KMS-11 (cell line): ENCODE data around the gene SHROOM3.
"Not testable (repeated sequence)": the region's sequence is repeated elsewhere in the genome, so short reads cannot be mapped to it uniquely, and the experiment has no call there.

Source experiments
- H2AFZ ChIP-seq: fragments of 200-600 bp; sonication (generic); 2 replicates; pipeline ENCODE4 v1.6.1; 2016; ENCODE audit warnings: antibody characterized with exemption, mixed run types, low read depth
- H3K27ac ChIP-seq: fragments of 200-600 bp; sonication (generic); 2 replicates; pipeline ENCODE4 v1.6.1; 2016; ENCODE audit warnings: mild to moderate bottlenecking, mixed run types
- H3K27me3 ChIP-seq: fragments of 200-600 bp; sonication (generic); 2 replicates; pipeline ENCODE4 v1.6.1; 2017; ENCODE audit warnings: mild to moderate bottlenecking, low read depth, mixed run types, moderate library complexity; ENCODE audit not compliant: insufficient read depth
- H3K36me3 ChIP-seq: fragments of 200-600 bp; sonication (generic); 2 replicates; pipeline ENCODE4 v1.6.1; 2017; ENCODE audit warnings: mild to moderate bottlenecking, mixed run types; ENCODE audit not compliant: insufficient read depth
- H3K4me1 ChIP-seq: fragments of 200-600 bp; sonication (generic); 2 replicates; pipeline ENCODE4 v1.6.1; 2016; ENCODE audit warnings: mild to moderate bottlenecking, low read depth, mixed run types; ENCODE audit not compliant: poor library complexity, severe bottlenecking
- H3K4me2 ChIP-seq: fragments of 200-600 bp; sonication (generic); 2 replicates; pipeline ENCODE4 v1.7.0; 2016; ENCODE audit warnings: mild to moderate bottlenecking, mixed run types
- H3K4me3 ChIP-seq: fragments of 200-600 bp; sonication (generic); IDR thresholded peaks from 2 replicates; pipeline ENCODE4 v1.6.1; 2017; ENCODE audit warnings: low read depth, low read length, mixed read lengths; ENCODE audit not compliant: insufficient read depth
- H3K79me2 ChIP-seq: fragments of 200-600 bp; sonication (generic); 2 replicates; pipeline ENCODE4 v1.6.1; 2016; ENCODE audit warnings: low read depth, mixed run types; ENCODE audit not compliant: insufficient read depth
- H3K9ac ChIP-seq: fragments of 200-600 bp; sonication (generic); 2 replicates; pipeline ENCODE4 v1.6.1; 2016; ENCODE audit warnings: mild to moderate bottlenecking, mixed run types
- H4K20me1 ChIP-seq: fragments of 200-600 bp; sonication (generic); 2 replicates; pipeline ENCODE4 v1.6.1; 2016; ENCODE audit warnings: mild to moderate bottlenecking, mixed run types; ENCODE audit not compliant: insufficient read depth
- CTCF ChIP-seq: fragments of 200-600 bp; sonication (generic); conservative IDR thresholded peaks from 2 replicates; pipeline ENCODE4 v1.6.1; 2017; ENCODE audit warnings: low read depth, mild to moderate bottlenecking, antibody characterized with exemption, low read length, moderate library complexity, mixed read lengths

SHROOM3 gene

GRCh38 chr4:76725039-76725438, 290.0 kb downstream of the SHROOM3 start:
- Histone ChIP-seq H3K4me3 (no peak overlapping the region), H3K4me2 (no peak overlapping the region), H4K20me1 (no peaks in the 10 kb centered on the region), H2AFZ (no peak overlapping the region), H3K4me1 (peaks cover 29% of the 10 kb centered on the region), H3K79me2 (no peaks in the 10 kb centered on the region), H3K27me3 (no peaks in the 10 kb centered on the region), H3K27ac (no peak overlapping the region), H3K36me3 (no peaks in the 10 kb centered on the region), H3K9ac (no peak overlapping the region)
- TF ChIP-seq CTCF = no peak

GRCh38 chr4:76726176-76726575, 291.1 kb downstream of the SHROOM3 start:
- H3K79me2 ChIP-seq = no peaks in the 10 kb centered on the region

GRCh38 chr4:76726631-76727030, 291.6 kb downstream of the SHROOM3 start:
- H3K9ac ChIP-seq = no peak overlapping the region
- no peak overlapping the region for H3K4me3 ChIP-seq

More at GRCh38 chr4:76726176-76726575, 291.1 kb downstream of the SHROOM3 start:
- Histone ChIP-seq H3K9ac (no peak overlapping the region), H3K4me2 (no peak overlapping the region), H3K27ac (no peak overlapping the region), H4K20me1 (no peaks in the 10 kb centered on the region), H3K36me3 (no peaks in the 10 kb centered on the region), H3K27me3 (no peaks in the 10 kb centered on the region), H3K4me1 (peaks cover 29% of the 10 kb centered on the region), H2AFZ (no peak overlapping the region), H3K4me3 (no peak overlapping the region)
- TF ChIP-seq CTCF = no peak

GRCh38 chr4:76727934-76728333, 292.9 kb downstream of the SHROOM3 start:
- not testable (repeated sequence) for H3K9ac ChIP-seq, H3K79me2 ChIP-seq, H3K4me2 ChIP-seq, H3K36me3 ChIP-seq, H3K27ac ChIP-seq, H2AFZ ChIP-seq, H3K27me3 ChIP-seq, H4K20me1 ChIP-seq, H3K4me3 ChIP-seq
- peaks cover 24% of the 10 kb centered on the region for H3K4me1 ChIP-seq

More at GRCh38 chr4:76726631-76727030, 291.6 kb downstream of the SHROOM3 start:
- Histone ChIP-seq H3K79me2 (no peaks in the 10 kb centered on the region), H2AFZ (no peak overlapping the region), H4K20me1 (no peaks in the 10 kb centered on the region), H3K4me2 (no peak overlapping the region), H3K27ac (no peak overlapping the region), H3K36me3 (no peaks in the 10 kb centered on the region), H3K4me1 (peaks cover 29% of the 10 kb centered on the region), H3K27me3 (no peaks in the 10 kb centered on the region)
- TF ChIP-seq CTCF = no peak

- H3K9ac ChIP-seq = no peak overlapping the region
Observed at GRCh38 chr4:76729460-76729859, 294.4 kb downstream of the SHROOM3 start.

More at GRCh38 chr4:76729460-76729859, 294.4 kb downstream of the SHROOM3 start:
- H3K4me3 ChIP-seq = no peak overlapping the region
- H3K4me1 ChIP-seq = peaks cover 17% of the 10 kb centered on the region
- no peaks in the 10 kb centered on the region for H3K27me3 ChIP-seq
- TF ChIP-seq CTCF = no peak
- H3K27ac ChIP-seq = no peak overlapping the region
- no peaks in the 10 kb centered on the region for H3K79me2 ChIP-seq
- no peaks in the 10 kb centered on the region for H4K20me1 ChIP-seq
- no peaks in the 10 kb centered on the region for H3K36me3 ChIP-seq
- no peak overlapping the region for H3K4me2 ChIP-seq
- H2AFZ ChIP-seq = no peak overlapping the region
